ENCODE results near the gene CCDC185.

The CCDC185 gene

GRCh38 chr1:223425550-223425949 lies 32.3 kb downstream of the CCDC185 start:
- H3K4ac ChIP-seq (ENCODE audit: low read length), result no peak overlapping the region
- H2BK5ac ChIP-seq (ENCODE audit: low read length), result no peak overlapping the region
- no CpG with 5 or more reads among the region's 5 CpGs for WGBS, 2 donors (ENCODE audit: extremely low coverage in 2 of 2, insufficient read length in 2 of 2, insufficient replicate concordance in 1 of 2)

GRCh38 chr1:223426936-223427335 lies 33.7 kb downstream of the CCDC185 start:
- WGBS, 2 donors (ENCODE audit: extremely low coverage in 2 of 2, insufficient read length in 2 of 2, insufficient replicate concordance in 1 of 2), result no CpG with 5 or more reads among the region's 1 CpG
- Histone ChIP-seq H4K8ac (ENCODE audit: low read depth, low read length) (no peak overlapping the region), H3K36me3 (replicated peaks in 1 of 2; ENCODE audit: control insufficient read depth in 2 of 2, insufficient read depth in 2 of 2, low read length in 2 of 2) (no peaks in the 10 kb centered on the region)

More at GRCh38 chr1:223425550-223425949, 32.3 kb downstream of the CCDC185 start:
- no peak overlapping the region for H2BK120ac ChIP-seq (ENCODE audit: low read depth, low read length)
- H3K4me1 ChIP-seq (ENCODE audit: control insufficient read depth in 2 of 2, insufficient read depth in 1 of 2, low read depth in 1 of 2, low read length in 2 of 2), result no peaks in the 10 kb centered on the region
- no peak overlapping the region for H4K91ac ChIP-seq (ENCODE audit: low read depth, low read length, poor library complexity)
- no peak overlapping the region for H2AFZ ChIP-seq (ENCODE audit: low read length)
- H4K8ac ChIP-seq (ENCODE audit: low read depth, low read length), result no peak overlapping the region
- no peak overlapping the region for H3K27ac ChIP-seq (replicated peaks; ENCODE audit: low read length)
- H3K14ac ChIP-seq (ENCODE audit: low read length), result no peak overlapping the region
- no peak overlapping the region for H2BK12ac ChIP-seq (ENCODE audit: low read length)
- no peaks in the 10 kb centered on the region for H3K9me3 ChIP-seq (replicated peaks in 1 of 2; ENCODE audit: control insufficient read depth in 2 of 2, insufficient read depth in 1 of 2, low read depth in 1 of 2, low read length in 2 of 2)
- no peak overlapping the region for H2AK5ac ChIP-seq (ENCODE audit: low read depth, low read length)
- no peak overlapping the region for H3K4me2 ChIP-seq (ENCODE audit: insufficient read depth, low read length, poor library complexity, severe bottlenecking)
- H3K79me1 ChIP-seq (ENCODE audit: low read depth, low read length), result no peaks in the 10 kb centered on the region
- DNase-seq (ENCODE audit: low spot score), result no peak
- H3K9ac ChIP-seq (ENCODE audit: low read depth, low read length, poor library complexity), result no peak overlapping the region
- no peak overlapping the region for H3K4me3 ChIP-seq (ENCODE audit: low read length in 2 of 2)
- H3K18ac ChIP-seq (ENCODE audit: low read length), result no peak overlapping the region
- no peaks in the 10 kb centered on the region for H3K36me3 ChIP-seq (replicated peaks in 1 of 2; ENCODE audit: control insufficient read depth in 2 of 2, insufficient read depth in 2 of 2, low read length in 2 of 2)
- no peak overlapping the region for H2BK15ac ChIP-seq (ENCODE audit: low read length)
- no peaks in the 10 kb centered on the region for H3K27me3 ChIP-seq (ENCODE audit: control insufficient read depth in 3 of 3, insufficient read depth in 3 of 3, low read depth in 1 of 3, low read length in 3 of 3)
- H3K23ac ChIP-seq (ENCODE audit: low read depth, low read length, poor library complexity), result no peak overlapping the region

GRCh38 chr1:223429313-223429731 lies 36.1 kb downstream of the CCDC185 start:
- no peaks in the 10 kb centered on the region for H3K4me1 ChIP-seq (ENCODE audit: control insufficient read depth in 2 of 2, insufficient read depth in 1 of 2, low read depth in 1 of 2, low read length in 2 of 2)
- H2AK5ac ChIP-seq (ENCODE audit: low read depth, low read length), result no peak overlapping the region
- H3K9ac ChIP-seq (ENCODE audit: low read depth, low read length, poor library complexity), result no peak overlapping the region
- H3K36me3 ChIP-seq (replicated peaks in 1 of 2; ENCODE audit: control insufficient read depth in 2 of 2, insufficient read depth in 2 of 2, low read length in 2 of 2), result no peaks in the 10 kb centered on the region
- no CpG with 5 or more reads among the region's 2 CpGs for WGBS, 2 donors (ENCODE audit: extremely low coverage in 2 of 2, insufficient read length in 2 of 2, insufficient replicate concordance in 1 of 2)
- H3K4me3 ChIP-seq (ENCODE audit: low read length in 2 of 2), result no peak overlapping the region
- no peak overlapping the region for H2BK15ac ChIP-seq (ENCODE audit: low read length)
- H2BK120ac ChIP-seq (ENCODE audit: low read depth, low read length), result no peak overlapping the region
- H2BK12ac ChIP-seq (ENCODE audit: low read length), result no peak overlapping the region
- no peak overlapping the region for H3K27ac ChIP-seq (replicated peaks; ENCODE audit: low read length)
- H2BK5ac ChIP-seq (ENCODE audit: low read length), result no peak overlapping the region
- no peaks in the 10 kb centered on the region for H3K79me1 ChIP-seq (ENCODE audit: low read depth, low read length)
- no peak for DNase-seq (ENCODE audit: low spot score)
- H4K91ac ChIP-seq (ENCODE audit: low read depth, low read length, poor library complexity), result no peak overlapping the region
- H3K23ac ChIP-seq (ENCODE audit: low read depth, low read length, poor library complexity), result no peak overlapping the region
- H2AFZ ChIP-seq (ENCODE audit: low read length), result no peak overlapping the region
- H3K4me2 ChIP-seq (ENCODE audit: insufficient read depth, low read length, poor library complexity, severe bottlenecking), result no peak overlapping the region
- H3K18ac ChIP-seq (ENCODE audit: low read length), result no peak overlapping the region
- H4K8ac ChIP-seq (ENCODE audit: low read depth, low read length), result no peak overlapping the region
- no peak overlapping the region for H3K4ac ChIP-seq (ENCODE audit: low read length)
- H3K27me3 ChIP-seq (ENCODE audit: control insufficient read depth in 3 of 3, insufficient read depth in 3 of 3, low read depth in 1 of 3, low read length in 3 of 3), result no peaks in the 10 kb centered on the region
- H3K14ac ChIP-seq (ENCODE audit: low read length), result no peak overlapping the region
- no peaks in the 10 kb centered on the region for H3K9me3 ChIP-seq (replicated peaks in 1 of 2; ENCODE audit: control insufficient read depth in 2 of 2, insufficient read depth in 1 of 2, low read depth in 1 of 2, low read length in 2 of 2)

More at GRCh38 chr1:223426936-223427335, 33.7 kb downstream of the CCDC185 start:
- H3K9ac ChIP-seq (ENCODE audit: low read depth, low read length, poor library complexity), result no peak overlapping the region
- no peak for DNase-seq (ENCODE audit: low spot score)
- no peak overlapping the region for H2BK12ac ChIP-seq (ENCODE audit: low read length)
- no peaks in the 10 kb centered on the region for H3K79me1 ChIP-seq (ENCODE audit: low read depth, low read length)
- no peak overlapping the region for H2BK5ac ChIP-seq (ENCODE audit: low read length)
- no peak overlapping the region for H3K4me2 ChIP-seq (ENCODE audit: insufficient read depth, low read length, poor library complexity, severe bottlenecking)
- H2BK15ac ChIP-seq (ENCODE audit: low read length), result no peak overlapping the region
- no peak overlapping the region for H2BK120ac ChIP-seq (ENCODE audit: low read depth, low read length)
- H2AK5ac ChIP-seq (ENCODE audit: low read depth, low read length), result no peak overlapping the region
- H3K27ac ChIP-seq (replicated peaks; ENCODE audit: low read length), result no peak overlapping the region
- H3K23ac ChIP-seq (ENCODE audit: low read depth, low read length, poor library complexity), result no peak overlapping the region
- no peak overlapping the region for H4K91ac ChIP-seq (ENCODE audit: low read depth, low read length, poor library complexity)
- no peaks in the 10 kb centered on the region for H3K9me3 ChIP-seq (replicated peaks in 1 of 2; ENCODE audit: control insufficient read depth in 2 of 2, insufficient read depth in 1 of 2, low read depth in 1 of 2, low read length in 2 of 2)
- H3K14ac ChIP-seq (ENCODE audit: low read length), result no peak overlapping the region
- H3K4me3 ChIP-seq (ENCODE audit: low read length in 2 of 2), result no peak overlapping the region
- no peaks in the 10 kb centered on the region for H3K4me1 ChIP-seq (ENCODE audit: control insufficient read depth in 2 of 2, insufficient read depth in 1 of 2, low read depth in 1 of 2, low read length in 2 of 2)
- H3K4ac ChIP-seq (ENCODE audit: low read length), result no peak overlapping the region
- no peak overlapping the region for H3K18ac ChIP-seq (ENCODE audit: low read length)
- no peak overlapping the region for H2AFZ ChIP-seq (ENCODE audit: low read length)
- no peaks in the 10 kb centered on the region for H3K27me3 ChIP-seq (ENCODE audit: control insufficient read depth in 3 of 3, insufficient read depth in 3 of 3, low read depth in 1 of 3, low read length in 3 of 3)

- Histone ChIP-seq H4K8ac (ENCODE audit: low read depth, low read length) (no peak overlapping the region), H2BK120ac (ENCODE audit: low read depth, low read length) (no peak overlapping the region), H2AFZ (ENCODE audit: low read length) (no peak overlapping the region), H3K4me2 (ENCODE audit: insufficient read depth, low read length, poor library complexity, severe bottlenecking) (no peak overlapping the region), H3K27me3 (ENCODE audit: control insufficient read depth in 3 of 3, insufficient read depth in 3 of 3, low read depth in 1 of 3, low read length in 3 of 3) (no peaks in the 10 kb centered on the region), H3K4me3 (ENCODE audit: low read length in 2 of 2) (no peak overlapping the region), H3K23ac (ENCODE audit: low read depth, low read length, poor library complexity) (no peak overlapping the region), H3K14ac (ENCODE audit: low read length) (no peak overlapping the region), H3K27ac (replicated peaks; ENCODE audit: low read length) (no peak overlapping the region), H3K4me1 (ENCODE audit: control insufficient read depth in 2 of 2, insufficient read depth in 1 of 2, low read depth in 1 of 2, low read length in 2 of 2) (no peaks in the 10 kb centered on the region), H3K79me1 (ENCODE audit: low read depth, low read length) (no peaks in the 10 kb centered on the region), H2AK5ac (ENCODE audit: low read depth, low read length) (no peak overlapping the region), H3K36me3 (replicated peaks in 1 of 2; ENCODE audit: control insufficient read depth in 2 of 2, insufficient read depth in 2 of 2, low read length in 2 of 2) (no peaks in the 10 kb centered on the region), H3K9ac (ENCODE audit: low read depth, low read length, poor library complexity) (no peak overlapping the region), H2BK12ac (ENCODE audit: low read length) (no peak overlapping the region), H2BK15ac (ENCODE audit: low read length) (no peak overlapping the region), H3K4ac (ENCODE audit: low read length) (no peak overlapping the region), H3K18ac (ENCODE audit: low read length) (no peak overlapping the region), H2BK5ac (ENCODE audit: low read length) (no peak overlapping the region), H3K9me3 (replicated peaks in 1 of 2; ENCODE audit: control insufficient read depth in 2 of 2, insufficient read depth in 1 of 2, low read depth in 1 of 2, low read length in 2 of 2) (no peaks in the 10 kb centered on the region), H4K91ac (ENCODE audit: low read depth, low read length, poor library complexity) (no peak overlapping the region)
- WGBS, 2 donors (ENCODE audit: extremely low coverage in 2 of 2, insufficient read length in 2 of 2, insufficient replicate concordance in 1 of 2), result no CpG with 5 or more reads among the region's 1 CpG
- DNase-seq (ENCODE audit: low spot score), result no peak
Measured at GRCh38 chr1:223429821-223430220, 36.6 kb downstream of the CCDC185 start.

Data from neuronal stem cell (in vitro differentiated cells).